Prostate gland (tissue), 2 donors: ENCODE results near the gene FHIP1B. TPM values are rescaled to one million over a fixed set of nuclear protein-coding genes. Genes with fewer than 3 reads are reported as not detected.

Experiments
- DNase-seq: peaks from one replicate; pipeline ENCODE4 v3.0.0-alpha.2; 2019; ENCODE audit warnings: low spot score
- H3K27ac ChIP-seq, 2 donors: fragments of 200-600 bp; sonication (generic); 2 replicates each; pipeline ENCODE4 v1.5.1; 2017 to 2019
- H3K27me3 ChIP-seq: fragments of 200-600 bp; sonication (generic); replicated peaks from 2 replicates; pipeline ENCODE4 v1.5.1; 2019; ENCODE audit not compliant: insufficient read depth
- H3K36me3 ChIP-seq, 2 donors: fragments of 200-600 bp; sonication (generic); 1 replicate in 1 of 2; 2 replicates in 1 of 2; pipeline versions ENCODE4 v1.5.1 to v1.8.1; 2017 to 2019
- H3K4me1 ChIP-seq: fragments of 200-600 bp; sonication (generic); replicated peaks from 2 replicates; pipeline ENCODE4 v1.5.1; 2019
- H3K4me3 ChIP-seq, 2 donors: fragments of 200-600 bp; sonication (generic); 2 replicates each; pipeline ENCODE4 v1.5.1; 2017 to 2019
- H3K9me3 ChIP-seq: fragments of 200-600 bp; sonication (generic); 2 replicates; pipeline ENCODE4 v1.5.1; 2017
- CTCF ChIP-seq, 4 experiments: fragments of 200-600 bp in 2 of 4; fragments of 450-650 bp in 2 of 4; sonication (generic) in 2 of 4; IDR thresholded peaks; 1 replicate in 3 of 4; 2 replicates in 1 of 4; pipeline ENCODE4 v1.5.1; 2016 to 2019; ENCODE audit warnings: antibody characterized with exemption in 4 of 4, mild to moderate bottlenecking in 2 of 4, moderate library complexity in 2 of 4
- POLR2A ChIP-seq: fragments of 450-650 bp; IDR thresholded peaks from one replicate; pipeline ENCODE4 v1.6.1; 2016; ENCODE audit warnings: antibody characterized with exemption, mild to moderate bottlenecking
- POLR2AphosphoS5 ChIP-seq: sonication (generic); formaldehyde crosslinking; IDR thresholded peaks from one replicate; pipeline ENCODE4 v1.6.1; 2017; ENCODE audit warnings: antibody characterized with exemption
- WGBS: methylation state at CpG from one replicate; pipeline ENCODE4 v1.1.5; 2018; 5-methylcytosine and 5-hydroxymethylcytosine counted together
- intact Hi-C: fragments of 100-400 bp; cut with DNase I; formaldehyde crosslinking; loops from one replicate; pipeline ENCODE4 v1.14.2; 2022
- total RNA-seq, 2 donors: library from RNA; depleted of rRNA; stranded (reverse); fragments of >200 nt; gene quantifications; one replicate each; pipeline ENCODE4 v1.1.0, GENCODE V29; 2016

FHIP1B gene
- total RNA-seq, 2 donors from 2014 or later = 50.6 to 105 TPM

DNA sequence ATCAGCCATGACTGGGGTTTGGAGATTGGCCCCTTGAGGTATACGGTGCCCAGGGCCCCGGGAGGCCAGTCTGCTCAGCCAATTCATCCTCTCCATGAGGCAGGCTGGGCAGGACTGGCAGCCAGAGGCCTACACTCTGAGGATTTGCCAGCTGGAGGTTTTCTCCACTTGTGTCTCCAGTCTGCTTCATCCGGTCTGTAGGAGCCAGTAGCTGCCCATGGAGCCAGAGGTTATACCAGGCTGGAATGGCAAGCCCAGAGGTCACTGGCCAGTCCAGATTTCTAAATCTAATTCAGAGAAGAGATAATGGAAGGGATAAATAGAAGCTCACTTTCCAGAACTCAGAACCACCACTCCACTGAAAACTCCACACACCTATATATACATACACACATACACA, 10.0 kb downstream of the FHIP1B start:
- Histone ChIP-seq H3K27me3 (no peaks in the 10 kb centered on the region), H3K9me3 (no peaks in the 10 kb centered on the region), H3K4me3 (no peak overlapping the region), H3K27ac (no peak overlapping the region), H3K36me3 (peaks cover 3 to 9% of the 10 kb centered on the region in 2 donors), H3K4me1 (no peaks in the 10 kb centered on the region)
- DNase-seq = no peak
- TF ChIP-seq POLR2AphosphoS5 (no peak), POLR2A (no peak), CTCF (IDR thresholded peaks at IDR 0.05) (no peak)
- intact Hi-C loops = no loop called here
- WGBS = 88% methylated on average over 3 of the region's 3 CpGs

- Histone ChIP-seq H3K4me3 (no peak overlapping the region), H3K9me3 (no peaks in the 10 kb centered on the region), H3K27ac (no peak overlapping the region), H3K36me3 (peaks cover 7 to 9% of the 10 kb centered on the region in 2 donors), H3K27me3 (no peaks in the 10 kb centered on the region), H3K4me1 (no peaks in the 10 kb centered on the region)
- intact Hi-C loops = no loop called here
- 94% methylated on average over 17 of the region's 17 CpGs for WGBS
- TF ChIP-seq POLR2AphosphoS5 = no peak
- no peak for TF ChIP-seq POLR2A
- no peak for TF ChIP-seq CTCF (IDR thresholded peaks at IDR 0.05)
- DNase-seq = no peak
These were observed 10.6 kb downstream of the FHIP1B start for GRCh38 chr11:6223854-6224253.

DNA sequence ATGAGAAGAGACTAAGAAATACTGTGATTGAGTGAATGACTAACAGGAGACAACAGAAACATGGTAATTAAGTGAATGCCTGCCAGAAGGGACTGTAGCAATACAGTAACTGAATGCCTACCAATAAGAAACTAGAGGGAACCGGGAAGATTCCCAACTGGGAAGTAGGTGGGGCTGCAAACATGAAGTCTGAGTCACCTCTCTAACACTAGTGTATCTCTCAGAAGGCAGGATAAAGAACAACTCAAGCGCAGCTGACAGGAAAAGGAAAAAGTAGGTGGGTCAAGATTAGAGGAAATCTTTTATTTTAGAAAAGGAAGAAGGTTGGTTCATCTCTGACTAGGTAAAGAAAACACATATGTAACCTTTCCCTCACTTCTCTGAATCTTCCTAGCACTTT, 15.1 kb downstream of the FHIP1B start:
- 76% methylated on average over 2 of the region's 2 CpGs for WGBS
- intact Hi-C loops = no loop called here

DNA sequence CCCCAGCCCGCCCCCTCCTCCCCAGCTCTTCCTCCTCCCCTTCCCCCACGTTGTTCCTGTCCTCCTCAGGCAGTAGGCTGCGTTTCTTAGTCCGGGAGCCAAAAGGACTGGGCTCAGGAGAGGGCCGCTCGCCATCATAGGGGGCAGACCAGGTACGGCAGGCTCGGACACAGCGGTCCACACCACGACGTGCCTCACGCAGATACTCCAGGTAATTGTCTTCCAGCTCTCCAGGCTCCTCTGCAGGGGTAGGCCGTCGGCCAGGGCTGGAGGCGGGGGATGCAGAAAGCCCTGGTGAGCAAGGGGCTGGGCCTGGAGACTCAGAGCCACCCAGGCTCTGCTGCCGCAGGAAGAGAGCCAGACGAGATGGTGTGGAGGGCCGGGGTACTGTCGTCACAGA, 16.7 kb downstream of the FHIP1B start:
- peaks cover 12 to 13% of the 10 kb centered on the region in 2 donors for H3K36me3 ChIP-seq
- no peaks in the 10 kb centered on the region for H3K4me1 ChIP-seq
- intact Hi-C loops = no loop called here
- no peak overlapping the region for H3K4me3 ChIP-seq
- no peak for DNase-seq
- TF ChIP-seq CTCF (IDR thresholded peaks at IDR 0.05) (no peak), POLR2A (no peak), POLR2AphosphoS5 (no peak)
- H3K27ac ChIP-seq = no peak overlapping the region
- 82% methylated on average over 19 of the region's 19 CpGs for WGBS
- no peaks in the 10 kb centered on the region for H3K27me3 ChIP-seq
- H3K9me3 ChIP-seq = no peaks in the 10 kb centered on the region

More for the DNA sequence above, 15.1 kb downstream of the FHIP1B start:
- Histone ChIP-seq H3K4me1 (no peaks in the 10 kb centered on the region), H3K36me3 (peaks cover 12 to 16% of the 10 kb centered on the region in 2 donors), H3K27me3 (no peaks in the 10 kb centered on the region), H3K9me3 (no peaks in the 10 kb centered on the region), H3K4me3 (no peak overlapping the region), H3K27ac (no peak overlapping the region)
- TF ChIP-seq POLR2A (no peak), POLR2AphosphoS5 (no peak), CTCF (IDR thresholded peaks at IDR 0.05) (no peak)
- DNase-seq = no peak

DNA sequence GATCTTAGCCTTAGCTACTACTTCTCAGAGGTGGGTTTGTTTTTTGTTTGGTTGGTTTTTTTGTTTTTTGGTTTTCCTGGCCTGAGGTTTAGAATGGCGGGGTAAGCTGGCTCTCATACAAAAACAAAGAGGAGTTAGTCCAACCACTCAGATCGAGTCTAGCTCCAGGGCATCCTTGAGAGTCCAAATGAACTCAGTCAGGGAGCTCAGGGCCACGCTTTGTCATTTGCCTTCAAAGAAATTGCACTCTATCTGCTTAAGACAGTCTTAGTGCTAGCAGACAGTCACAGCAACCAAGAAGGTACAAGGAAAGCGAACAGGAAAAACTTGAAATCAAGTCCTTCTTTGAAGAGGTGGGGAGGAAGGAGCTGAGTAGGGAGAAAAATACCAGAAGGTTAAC, 17.9 kb downstream of the FHIP1B start:
- Histone ChIP-seq H3K27me3 (no peaks in the 10 kb centered on the region), H3K36me3 (peaks cover 6 to 9% of the 10 kb centered on the region in 2 donors), H3K4me3 (no peak overlapping the region), H3K27ac (no peak overlapping the region), H3K9me3 (no peaks in the 10 kb centered on the region), H3K4me1 (no peaks in the 10 kb centered on the region)
- intact Hi-C loops = no loop called here
- no peak for TF ChIP-seq POLR2A
- TF ChIP-seq CTCF (IDR thresholded peaks at IDR 0.05) = no peak
- TF ChIP-seq POLR2AphosphoS5 = no peak
- no peak for DNase-seq
- WGBS = 96% methylated on average over 4 of the region's 4 CpGs
